Measurements from ENCODE around the gene MAPK1.

GRCh38 chr22:21762712-21763581, 104.5 kb downstream of the MAPK1 start:
- TF ChIP-seq EZH2 (IDR thresholded peaks at IDR 0.05; ENCODE audit: insufficient read depth, poor library complexity, severe bottlenecking): no peak
- TF ChIP-seq EZH2phosphoT487 (IDR thresholded peaks at IDR 0.05; ENCODE audit: insufficient read depth, low read depth): no peak
